A673 (cell line): ENCODE measurements around the gene AK3. TPM values are rescaled to one million over a fixed set of nuclear protein-coding genes. Genes with fewer than 3 reads are reported as not detected.

ENCODE experiments used
- BruUV-seq: library from RNA; stranded (reverse); fragments of 400-500 nt; replicated peaks from 2 replicates; lab custom pipeline; 2021; lab: Mats Ljungman, UMichigan
- CTCF ChIA-PET: fragments of 300-600 bp; sonication (Branson Sonifier 250); formaldehyde crosslinking; loops from one replicate; lab custom pipeline; 2022; ENCODE audit warnings: antibody characterized with exemption; lab: Charles Lee
- POLR2A ChIA-PET: fragments of 300-600 bp; sonication (Branson Sonifier 250); formaldehyde crosslinking; loops from one replicate; lab custom pipeline; 2022; ENCODE audit warnings: antibody characterized with exemption; ENCODE audit not compliant: low non-redundant PET; lab: Charles Lee
- DNase-seq: peaks from one replicate; pipeline ENCODE4 v3.0.0-alpha.2; 2015; ENCODE audit warnings: low spot score
- H3K27ac ChIP-seq: fragments of 200-600 bp; sonication (generic); 2 replicates; pipeline ENCODE4 v1.5.1; 2016; ENCODE audit warnings: mixed run types, low read depth, mild to moderate bottlenecking, mixed read lengths, antibody characterized with exemption, low read length; ENCODE audit not compliant: poor library complexity, severe bottlenecking
- H3K27me3 ChIP-seq: fragments of 200-600 bp; sonication (generic); replicated peaks from 2 replicates; pipeline ENCODE4 v1.6.1; 2017; ENCODE audit warnings: mixed run types, low read depth, mild to moderate bottlenecking, mixed read lengths, antibody characterized with exemption, low read length; ENCODE audit not compliant: insufficient read depth, poor library complexity
- H3K36me3 ChIP-seq: fragments of 200-600 bp; sonication (generic); 2 replicates; pipeline ENCODE4 v1.6.1; 2016; ENCODE audit warnings: mixed run types, mild to moderate bottlenecking, mixed read lengths, antibody characterized with exemption, low read length; ENCODE audit not compliant: insufficient read depth, poor library complexity, severe bottlenecking
- H3K4me1 ChIP-seq: fragments of 200-600 bp; sonication (generic); 2 replicates; pipeline ENCODE4 v1.6.1; 2017; ENCODE audit warnings: mixed run types, mild to moderate bottlenecking, mixed read lengths, antibody characterized with exemption, low read length; ENCODE audit not compliant: insufficient read depth, poor library complexity, severe bottlenecking
- H3K4me3 ChIP-seq: fragments of 200-600 bp; sonication (generic); 2 replicates; pipeline ENCODE4 v1.5.1; 2016; ENCODE audit warnings: low read depth, mixed run types, mild to moderate bottlenecking, mixed read lengths, low read length; ENCODE audit not compliant: poor library complexity, severe bottlenecking
- H3K9me3 ChIP-seq: fragments of 200-600 bp; sonication (generic); 2 replicates; pipeline ENCODE4 v1.6.1; 2016; ENCODE audit warnings: mixed run types, low read depth, mild to moderate bottlenecking, mixed read lengths, antibody characterized with exemption, low read length; ENCODE audit not compliant: poor library complexity, severe bottlenecking
- EZH2 ChIP-seq: fragments of 200-600 bp; sonication (generic); IDR thresholded peaks from 2 replicates; pipeline ENCODE4 v1.6.1; 2017; ENCODE audit warnings: borderline replicate concordance, low read depth, mild to moderate bottlenecking, mixed read lengths, antibody characterized with exemption, low read length; ENCODE audit not compliant: poor library complexity, severe bottlenecking
- intact Hi-C: fragments of 100-400 bp; cut with micrococcal nuclease; formaldehyde crosslinking; loops from one replicate; pipeline ENCODE4 v1.10.0; 2022; ENCODE audit not compliant: unreplicated experiment
- total RNA-seq: library from RNA; stranded (reverse); gene quantifications from 2 replicates; pipeline ENCODE4 v1.2.3, GENCODE V29; 2021
- TF ChIP-seq, protein P1 (sequence below): fragments of 300-800, 200-600 bp; sonication (generic); conservative IDR thresholded peaks from 2 replicates; pipeline ENCODE4 v1.5.1; 2017; ENCODE audit warnings: low read depth, mild to moderate bottlenecking, antibody characterized with exemption, low read length, moderate library complexity, mixed read lengths

AK3 gene
- total RNA-seq, 1 experiment from 2014 or later, result 93.1 TPM

DNA sequence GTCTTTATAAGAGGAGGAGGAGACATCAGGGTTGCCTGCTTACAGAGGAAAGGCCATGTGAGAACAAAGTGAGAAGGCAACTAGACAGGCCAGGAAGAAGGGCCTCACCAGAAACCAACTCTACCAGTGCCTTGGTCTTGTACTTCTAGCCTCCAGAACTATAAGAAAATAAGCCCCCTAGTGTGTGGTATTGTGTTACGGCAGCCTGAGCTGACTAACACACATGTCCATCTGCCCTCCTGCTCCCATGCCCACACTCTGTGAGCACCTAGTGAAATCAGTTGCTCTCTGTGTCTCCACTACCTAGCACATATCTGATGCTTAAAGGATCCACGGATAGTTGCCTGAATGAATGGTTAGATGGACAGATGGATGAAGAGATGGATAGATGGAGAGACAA lies 6.9 kb downstream of the AK3 start:
- intact Hi-C loops, result no loop called here
- POLR2A ChIA-PET, result no interaction called here
- Histone ChIP-seq H3K9me3 (no peaks in the 10 kb centered on the region), H3K27ac (no peak overlapping the region), H3K4me1 (peaks cover 4% of the 10 kb centered on the region), H3K4me3 (no peak overlapping the region), H3K36me3 (no peaks in the 10 kb centered on the region), H3K27me3 (no peaks in the 10 kb centered on the region)
- TF ChIP-seq, protein P1, sequence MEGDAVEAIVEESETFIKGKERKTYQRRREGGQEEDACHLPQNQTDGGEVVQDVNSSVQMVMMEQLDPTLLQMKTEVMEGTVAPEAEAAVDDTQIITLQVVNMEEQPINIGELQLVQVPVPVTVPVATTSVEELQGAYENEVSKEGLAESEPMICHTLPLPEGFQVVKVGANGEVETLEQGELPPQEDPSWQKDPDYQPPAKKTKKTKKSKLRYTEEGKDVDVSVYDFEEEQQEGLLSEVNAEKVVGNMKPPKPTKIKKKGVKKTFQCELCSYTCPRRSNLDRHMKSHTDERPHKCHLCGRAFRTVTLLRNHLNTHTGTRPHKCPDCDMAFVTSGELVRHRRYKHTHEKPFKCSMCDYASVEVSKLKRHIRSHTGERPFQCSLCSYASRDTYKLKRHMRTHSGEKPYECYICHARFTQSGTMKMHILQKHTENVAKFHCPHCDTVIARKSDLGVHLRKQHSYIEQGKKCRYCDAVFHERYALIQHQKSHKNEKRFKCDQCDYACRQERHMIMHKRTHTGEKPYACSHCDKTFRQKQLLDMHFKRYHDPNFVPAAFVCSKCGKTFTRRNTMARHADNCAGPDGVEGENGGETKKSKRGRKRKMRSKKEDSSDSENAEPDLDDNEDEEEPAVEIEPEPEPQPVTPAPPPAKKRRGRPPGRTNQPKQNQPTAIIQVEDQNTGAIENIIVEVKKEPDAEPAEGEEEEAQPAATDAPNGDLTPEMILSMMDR, result no peak
- TF ChIP-seq EZH2, result no peak
- BruUV-seq, result no TSS peak
- DNase-seq, result no peak
- CTCF ChIA-PET, result no interaction called here

GRCh38 chr9:4732890-4733289 lies 8.1 kb downstream of the AK3 start:
- CTCF ChIA-PET, result no interaction called here
- Histone ChIP-seq H3K4me1 (peaks cover 3% of the 10 kb centered on the region), H3K36me3 (no peaks in the 10 kb centered on the region), H3K27me3 (no peaks in the 10 kb centered on the region), H3K4me3 (no peak overlapping the region), H3K9me3 (no peaks in the 10 kb centered on the region), H3K27ac (no peak overlapping the region)
- POLR2A ChIA-PET, result no interaction called here
- no TSS peak for BruUV-seq
- no peak for TF ChIP-seq EZH2
- TF ChIP-seq, protein P1, result no peak
- intact Hi-C loops, result no loop called here
- DNase-seq, result no peak

GRCh38 chr9:4727593-4727992 lies 13.4 kb downstream of the AK3 start:
- Histone ChIP-seq H3K4me3 (no peak overlapping the region), H3K9me3 (no peaks in the 10 kb centered on the region), H3K36me3 (peaks cover 11% of the 10 kb centered on the region), H3K4me1 (no peaks in the 10 kb centered on the region), H3K27me3 (no peaks in the 10 kb centered on the region), H3K27ac (no peak overlapping the region)
- ChIA-PET POLR2A (no interaction called here), CTCF (no interaction called here)
- no peak for TF ChIP-seq EZH2
- TF ChIP-seq, protein P1, result no peak
- intact Hi-C loops, result no loop called here
- BruUV-seq, result TSS peak; percentile 4
- DNase-seq, result no peak
